GM19023 (cell line): ENCODE measurements around the gene DVL3.

Source experiments
- ATAC-seq: cut with Tn5 transposase; IDR thresholded peaks from one replicate; pipeline ENCODE4 v1.9.1; 2021; ENCODE audit warnings: mild to moderate bottlenecking, moderate library complexity; ENCODE audit not compliant: unreplicated experiment

The DVL3 gene

DNA sequence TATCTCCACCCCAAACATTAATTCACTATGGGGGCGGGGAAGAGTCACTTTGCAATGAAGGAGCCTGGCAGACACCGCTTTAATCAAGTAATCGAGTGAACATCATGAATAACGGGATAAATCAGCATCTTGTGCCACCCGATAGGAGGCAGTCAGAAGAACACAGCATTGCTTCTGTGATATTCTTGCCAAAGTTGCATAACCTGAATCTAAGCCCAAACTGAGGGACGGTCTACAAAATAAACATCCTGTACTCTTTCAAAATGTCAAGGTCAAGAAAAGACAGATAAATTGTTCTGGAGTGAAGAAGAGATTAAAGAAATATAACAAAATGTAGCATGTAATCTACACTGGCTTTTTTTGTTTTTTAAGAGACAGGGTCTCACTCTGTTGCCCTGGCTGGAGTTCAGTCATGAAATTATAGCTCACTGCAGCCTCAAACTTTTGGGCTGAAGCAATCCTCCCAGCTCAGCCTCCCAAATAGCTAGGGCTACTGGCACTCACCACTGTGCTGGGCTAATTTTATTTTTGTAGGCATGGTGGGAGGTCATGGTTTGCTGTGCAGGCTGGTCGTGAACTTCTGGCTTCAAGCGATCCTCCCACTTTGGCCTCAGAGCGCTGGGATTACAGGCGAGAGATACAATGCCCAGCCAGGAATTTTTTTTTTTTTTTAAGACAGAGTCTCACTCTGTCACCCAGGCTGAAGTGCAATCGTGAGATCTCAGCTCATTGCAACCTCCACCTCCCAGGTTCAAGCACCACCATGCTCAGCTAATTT, 54.2 kb downstream of the DVL3 start:
- no peak for ATAC-seq

DNA sequence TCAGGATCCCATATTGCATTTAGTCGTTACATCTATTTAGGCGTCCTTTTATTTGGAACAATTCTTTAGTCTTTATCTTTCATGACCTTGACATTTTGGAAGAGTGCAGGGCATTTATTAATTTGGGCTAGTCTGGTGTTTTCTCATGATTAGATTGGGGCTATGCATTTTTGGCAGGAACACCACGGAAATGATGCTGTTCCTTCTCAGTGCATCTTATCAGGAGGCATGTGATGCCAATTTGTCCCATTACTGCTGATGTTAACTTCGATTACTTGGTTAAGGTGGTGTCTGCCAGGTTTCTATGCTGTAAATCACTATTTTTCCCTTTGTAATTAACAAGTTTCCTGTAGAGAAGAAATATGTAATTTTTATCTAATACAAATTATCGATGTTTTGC, 56.1 kb downstream of the DVL3 start:
- no peak for ATAC-seq

DNA sequence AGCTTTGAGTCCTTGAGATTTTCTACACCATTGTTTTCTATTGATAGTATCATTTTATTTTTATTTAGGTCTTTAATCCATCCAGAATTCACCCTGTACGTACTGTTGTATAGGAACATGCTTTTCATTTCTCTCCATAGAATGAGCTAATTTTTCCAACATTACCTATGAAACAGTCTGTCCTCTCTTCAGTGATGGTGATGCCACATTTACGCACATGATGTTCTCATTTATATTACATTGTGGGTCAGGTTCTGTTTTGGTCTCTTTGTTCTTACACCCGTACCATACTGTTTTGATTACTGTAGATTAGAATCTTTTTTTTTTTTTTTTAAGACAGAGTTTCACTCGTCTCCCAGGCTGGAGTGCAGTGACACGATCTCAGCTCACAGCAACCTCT, 56.5 kb downstream of the DVL3 start:
- ATAC-seq, result no peak

DNA sequence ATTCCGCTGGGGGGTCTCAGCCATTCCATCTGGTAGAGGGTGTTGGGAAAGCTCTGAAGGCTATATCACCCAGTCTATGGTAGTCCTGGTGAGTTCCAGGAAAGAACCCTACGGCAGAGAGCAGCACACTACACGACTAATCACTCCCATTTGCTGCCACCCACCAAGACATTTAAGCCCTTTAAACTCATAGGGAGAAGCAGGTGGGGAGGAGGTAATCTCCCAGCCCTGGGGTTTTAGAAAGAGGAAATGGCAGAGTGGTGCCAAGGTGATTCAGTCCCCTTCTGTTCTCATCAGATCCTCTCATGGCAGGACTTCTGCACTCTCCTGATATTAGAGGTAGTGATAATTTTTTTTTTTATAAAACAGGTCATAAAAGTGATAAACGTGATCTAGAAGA, 63.6 kb downstream of the DVL3 start:
- ATAC-seq, result no peak

DNA sequence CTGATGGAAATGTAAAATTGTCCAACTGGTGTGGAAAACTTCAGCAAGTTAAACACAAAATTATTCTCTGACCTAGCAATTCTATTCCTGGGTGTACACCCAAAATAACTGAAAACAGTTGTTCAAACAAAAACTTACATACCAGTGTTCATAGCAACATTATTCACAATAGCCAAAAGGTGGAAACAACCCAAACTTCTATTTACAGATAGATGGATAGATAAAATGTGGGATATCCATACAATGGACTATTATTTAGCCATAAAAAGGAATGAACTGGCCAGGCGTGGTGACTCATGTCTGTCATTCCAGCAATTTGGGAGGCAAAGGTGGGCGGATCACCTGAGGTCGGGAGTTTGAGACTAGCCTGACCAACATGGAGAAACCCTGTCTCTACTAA, 67.3 kb downstream of the DVL3 start:
- ATAC-seq, result no peak
